Erythroblast (primary cell): ENCODE results near the gene UCN2.

ENCODE experiments used
- GATA1 ChIP-seq: IDR thresholded peaks from 2 replicates; pipeline ENCODE4 v1.6.1; 2011; ENCODE audit warnings: low read depth, mild to moderate bottlenecking, control low read depth, low read length, moderate library complexity
- POLR2A ChIP-seq: IDR thresholded peaks from 2 replicates; pipeline ENCODE4 v1.6.1; 2011; ENCODE audit warnings: mild to moderate bottlenecking, low read length

DNA sequence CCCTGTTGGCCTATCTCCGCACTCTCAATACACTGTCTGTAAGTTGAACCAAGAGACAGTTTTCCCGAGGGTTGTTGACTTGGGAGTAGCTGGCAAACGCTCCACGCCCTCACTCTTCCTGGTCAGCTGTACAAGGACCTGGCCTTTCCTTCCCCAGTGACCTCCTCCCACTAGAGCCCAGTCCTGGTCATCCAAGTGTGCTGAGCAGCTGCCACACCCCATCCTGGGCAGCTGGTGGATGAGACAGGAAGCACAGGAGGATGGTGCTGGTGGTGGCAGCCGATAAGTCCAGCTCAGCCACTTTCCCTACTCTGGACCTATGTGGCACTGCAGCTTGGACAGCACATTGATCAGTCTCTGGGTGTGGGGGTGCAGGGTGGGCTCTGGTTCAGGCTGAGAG is 26.8 kb downstream of the UCN2 start:
- TF ChIP-seq POLR2A: no peak
- TF ChIP-seq GATA1: no peak
